Common myeloid progenitor, CD34-positive (primary cell): ENCODE data around the gene SPEG.

Experiments used
- CTCF ChIA-PET: fragments of 350-600 bp; sonication (Branson Sonifier 250); formaldehyde crosslinking; loops from one replicate; lab custom pipeline; 2021; ENCODE audit warnings: antibody characterized with exemption; lab: Charles Lee
- POLR2A ChIA-PET: fragments of 350-600 bp; sonication (Branson Sonifier 250); formaldehyde crosslinking; loops from one replicate; lab custom pipeline; 2021; ENCODE audit warnings: antibody characterized with exemption; lab: Charles Lee
- DNase-seq, 3 donors: peaks; one replicate each; pipeline versions ENCODE4 v3.0.0 to v3.0.0-alpha.2; 2013
- H3K27ac ChIP-seq, 2 experiments: 1 replicate in 1 of 2; 2 replicates in 1 of 2; pipeline ENCODE4 v1.7.0; 2013; ENCODE audit warnings: inconsistent platforms in 2 of 2, low read length in 2 of 2, mild to moderate bottlenecking in 2 of 2, low read depth in 1 of 2, moderate library complexity in 1 of 2; ENCODE audit not compliant: severe bottlenecking in 2 of 2, insufficient read depth in 1 of 2, poor library complexity in 1 of 2
- H3K27me3 ChIP-seq, 5 experiments: replicated peaks in 2 of 5; 1 replicate in 3 of 5; 2 replicates in 2 of 5; pipeline versions ENCODE4 v1.6.1 to v1.7.0; 2013; ENCODE audit warnings: low read length in 4 of 5, mild to moderate bottlenecking in 2 of 5, moderate library complexity in 2 of 5, inconsistent platforms in 1 of 5; ENCODE audit not compliant: insufficient read depth in 5 of 5, control insufficient read depth in 4 of 5
- H3K36me3 ChIP-seq, 4 experiments: 1 replicate in 2 of 4; 2 replicates in 2 of 4; pipeline versions ENCODE4 v1.6.1 to v1.7.0; 2013; ENCODE audit warnings: low read length in 3 of 4, control low read depth in 1 of 4, mild to moderate bottlenecking in 1 of 4; ENCODE audit not compliant: control insufficient read depth in 4 of 4, insufficient read depth in 4 of 4
- H3K4me1 ChIP-seq, 4 experiments: 1 replicate in 3 of 4; 2 replicates in 1 of 4; pipeline versions ENCODE4 v1.6.1 to v1.7.1; 2013; ENCODE audit warnings: low read length in 3 of 4, mild to moderate bottlenecking in 3 of 4, control low read depth in 1 of 4, inconsistent platforms in 1 of 4, moderate library complexity in 1 of 4; ENCODE audit not compliant: control insufficient read depth in 4 of 4, insufficient read depth in 4 of 4; ENCODE audit errors: control extremely low read depth in 1 of 4
- H3K4me3 ChIP-seq, 7 experiments: 1 replicate in 4 of 7; 2 replicates in 3 of 7; pipeline versions ENCODE4 v1.5.1 to v1.7.0; 2013; ENCODE audit warnings: mild to moderate bottlenecking in 7 of 7, low read length in 6 of 7, moderate library complexity in 6 of 7, inconsistent platforms in 2 of 7, low read depth in 2 of 7, control low read depth in 1 of 7; ENCODE audit not compliant: insufficient read depth in 4 of 7, control insufficient read depth in 1 of 7; ENCODE audit errors: extremely low read depth in 1 of 7
- H3K9me3 ChIP-seq, 5 experiments: 1 replicate in 4 of 5; 2 replicates in 1 of 5; pipeline versions ENCODE4 v1.6.1 to v1.7.1; 2013; ENCODE audit warnings: low read length in 4 of 5, mild to moderate bottlenecking in 2 of 5, inconsistent platforms in 1 of 5, low read depth in 1 of 5, moderate library complexity in 1 of 5; ENCODE audit not compliant: control insufficient read depth in 4 of 5, insufficient read depth in 2 of 5; ENCODE audit errors: control extremely low read depth in 1 of 5
- WGBS: methylation state at CpG from one replicate; pipeline ENCODE4 v1.1.5; 2013; ENCODE audit not compliant: insufficient coverage; 5-methylcytosine and 5-hydroxymethylcytosine counted together

SPEG gene

DNA sequence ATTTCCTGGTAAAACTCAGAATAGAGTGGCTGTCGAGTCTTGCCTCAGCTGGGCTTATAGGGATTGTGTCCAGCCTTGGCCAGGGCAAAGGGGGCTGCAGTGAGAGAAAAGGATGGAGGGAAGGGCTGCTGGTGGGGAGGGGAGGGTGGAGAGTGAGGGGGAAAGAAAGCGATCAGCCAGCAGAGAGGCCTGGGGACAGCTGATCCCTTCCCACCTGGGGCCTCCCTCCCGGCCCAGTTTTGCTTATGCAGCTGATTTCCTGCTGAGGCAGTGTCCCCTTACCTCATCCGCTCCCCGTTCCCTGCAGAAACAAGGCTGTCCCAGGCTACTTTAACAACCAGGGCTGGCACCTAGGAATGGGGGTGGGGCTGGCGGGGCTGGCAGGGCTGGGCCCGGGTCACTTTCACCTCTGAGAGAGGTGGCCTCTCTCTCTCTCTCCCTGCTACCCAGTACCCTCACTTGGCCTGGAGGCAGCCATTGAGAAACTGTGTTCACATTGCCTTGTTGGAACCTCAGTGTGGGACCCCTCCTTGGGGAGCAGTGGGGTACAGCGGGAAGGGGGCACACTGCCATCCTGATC is 51.8 kb downstream of the SPEG start:
- no peak for DNase-seq
- H3K9me3 ChIP-seq = no peaks in the 10 kb centered on the region
- peaks cover 0 to 18% (median 12%) of the 10 kb centered on the region in 4 experiments for H3K4me1 ChIP-seq
- no peak overlapping the region for H3K4me3 ChIP-seq
- H3K27ac ChIP-seq = no peak overlapping the region
- H3K36me3 ChIP-seq = no peaks in the 10 kb centered on the region
- CTCF ChIA-PET = interaction anchor here (1.2 to 60.5 kb wide), 7 partner anchors 9 to 156 kb away, joined by 3 to 1724 read pairs (median 12); partner anchors contain the start of genes ASIC4, CHPF and TMEM198
- WGBS = 55% methylated on average over 5 of the region's 8 CpGs
- POLR2A ChIA-PET = interaction anchor here (0.8 kb wide), 1 partner anchor 24 kb away, joined by 3 read pairs; no protein-coding TSS in a partner anchor
- H3K27me3 ChIP-seq = peaks cover 0 to 77% (median 40%) of the 10 kb centered on the region in 5 experiments

DNA sequence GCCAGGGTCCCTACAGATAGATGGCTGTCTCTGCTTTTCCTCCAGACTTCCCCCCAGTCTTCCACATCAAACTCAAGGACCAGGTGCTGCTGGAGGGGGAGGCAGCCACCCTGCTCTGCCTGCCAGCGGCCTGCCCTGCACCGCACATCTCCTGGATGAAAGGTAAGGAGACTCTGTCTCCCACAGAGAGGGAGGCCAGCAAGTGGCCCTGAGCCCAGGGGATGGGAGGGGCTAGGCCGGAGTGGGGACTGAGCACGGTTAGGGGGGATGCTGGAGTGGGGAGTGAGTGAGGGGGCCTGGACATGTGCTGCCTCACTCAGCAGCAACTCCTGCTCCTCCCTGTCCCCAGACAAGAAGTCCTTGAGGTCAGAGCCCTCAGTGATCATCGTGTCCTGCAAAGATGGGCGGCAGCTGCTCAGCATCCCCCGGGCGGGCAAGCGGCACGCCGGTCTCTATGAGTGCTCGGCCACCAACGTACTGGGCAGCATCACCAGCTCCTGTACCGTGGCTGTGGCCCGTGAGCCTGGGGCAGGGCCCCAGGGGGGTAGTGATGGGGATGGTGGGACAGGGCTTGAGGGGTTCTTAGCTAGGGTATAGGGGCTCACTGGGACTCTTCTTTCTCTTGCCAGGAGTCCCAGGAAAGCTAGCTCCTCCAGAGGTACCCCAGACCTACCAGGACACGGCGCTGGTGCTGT is 53.7 kb downstream of the SPEG start:
- Histone ChIP-seq H3K9me3 (no peaks in the 10 kb centered on the region), H3K4me1 (peaks cover 0 to 17% (median 12%) of the 10 kb centered on the region in 4 experiments), H3K27me3 (peaks cover 0 to 77% (median 27%) of the 10 kb centered on the region in 5 experiments), H3K4me3 (no peak overlapping the region), H3K36me3 (no peaks in the 10 kb centered on the region), H3K27ac (no peak overlapping the region)
- ChIA-PET POLR2A (no interaction called here), CTCF (interaction anchor here (0.9 to 60.5 kb wide), 4 partner anchors 7 to 36 kb away, joined by 3 to 1724 read pairs (median 42); partner anchors contain the start of genes ASIC4, CHPF, GMPPA and TMEM198)
- WGBS = 98% methylated on average over 11 of the region's 17 CpGs
- no peak for DNase-seq

DNA sequence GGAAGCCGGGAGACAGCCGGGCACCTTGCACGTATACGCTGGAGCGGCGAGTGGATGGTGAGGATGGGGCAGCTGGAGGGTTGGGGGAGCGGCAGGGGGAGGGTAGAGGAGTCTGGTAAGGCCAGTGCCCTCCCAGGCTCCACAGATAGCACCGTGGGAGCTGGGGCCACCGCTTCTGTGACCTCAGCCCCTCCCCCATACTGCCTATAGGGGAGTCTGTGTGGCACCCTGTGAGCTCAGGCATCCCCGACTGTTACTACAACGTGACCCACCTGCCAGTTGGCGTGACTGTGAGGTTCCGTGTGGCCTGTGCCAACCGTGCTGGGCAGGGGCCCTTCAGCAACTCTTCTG is 54.2 kb downstream of the SPEG start:
- Histone ChIP-seq H3K4me3 (no peak overlapping the region), H3K27me3 (peaks cover 0 to 77% (median 25%) of the 10 kb centered on the region in 5 experiments), H3K9me3 (no peaks in the 10 kb centered on the region), H3K4me1 (peaks cover 0 to 12% (median 9%) of the 10 kb centered on the region in 4 experiments), H3K27ac (no peak overlapping the region), H3K36me3 (no peaks in the 10 kb centered on the region)
- WGBS = 95% methylated on average over 13 of the region's 14 CpGs
- CTCF ChIA-PET = interaction anchor here (0.9 to 60.5 kb wide), 3 partner anchors 11 to 36 kb away, joined by 3 to 1724 read pairs (median 5); partner anchors contain the start of genes ASIC4, CHPF, GMPPA and TMEM198
- DNase-seq = no peak
- POLR2A ChIA-PET = no interaction called here

DNA sequence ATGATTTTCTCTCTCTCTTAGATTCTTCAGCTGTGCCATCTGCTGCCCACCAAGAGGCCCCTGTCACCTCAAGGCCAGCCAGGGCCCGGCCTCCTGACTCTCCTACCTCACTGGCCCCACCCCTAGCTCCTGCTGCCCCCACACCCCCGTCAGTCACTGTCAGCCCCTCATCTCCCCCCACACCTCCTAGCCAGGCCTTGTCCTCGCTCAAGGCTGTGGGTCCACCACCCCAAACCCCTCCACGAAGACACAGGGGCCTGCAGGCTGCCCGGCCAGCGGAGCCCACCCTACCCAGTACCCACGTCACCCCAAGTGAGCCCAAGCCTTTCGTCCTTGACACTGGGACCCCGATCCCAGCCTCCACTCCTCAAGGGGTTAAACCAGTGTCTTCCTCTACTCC is 54.7 kb downstream of the SPEG start:
- 87% methylated on average over 9 of the region's 9 CpGs for WGBS
- Histone ChIP-seq H3K4me3 (no peak overlapping the region), H3K27ac (no peak overlapping the region), H3K36me3 (no peaks in the 10 kb centered on the region), H3K4me1 (peaks cover 0 to 7% (median 5%) of the 10 kb centered on the region in 4 experiments), H3K9me3 (no peaks in the 10 kb centered on the region), H3K27me3 (peaks cover 0 to 77% (median 25%) of the 10 kb centered on the region in 5 experiments)
- DNase-seq = no peak
- ChIA-PET POLR2A (no interaction called here), CTCF (interaction anchor here (0.6 to 60.5 kb wide), 5 partner anchors 10 to 87 kb away, joined by 3 to 1724 read pairs (median 3); partner anchors contain the start of genes ASIC4, CHPF, GMPPA and TMEM198)

DNA sequence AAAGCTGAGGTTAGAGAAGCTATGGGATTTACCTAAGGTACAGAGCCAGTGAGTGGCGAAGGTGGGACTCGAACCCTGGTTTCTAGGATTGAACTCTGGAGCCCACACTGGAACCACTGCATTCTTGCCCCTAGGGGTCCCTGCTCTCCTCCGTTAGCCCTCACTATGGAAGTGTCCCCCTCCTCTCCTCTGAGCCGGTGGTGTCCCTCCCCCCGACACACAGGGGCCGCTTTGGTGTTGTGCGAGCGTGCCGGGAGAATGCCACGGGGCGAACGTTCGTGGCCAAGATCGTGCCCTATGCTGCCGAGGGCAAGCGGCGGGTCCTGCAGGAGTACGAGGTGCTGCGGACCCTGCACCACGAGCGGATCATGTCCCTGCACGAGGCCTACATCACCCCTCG is 55.5 kb downstream of the SPEG start:
- Histone ChIP-seq H3K9me3 (no peaks in the 10 kb centered on the region), H3K27ac (no peak overlapping the region), H3K4me3 (no peak overlapping the region), H3K27me3 (peaks cover 0 to 77% (median 25%) of the 10 kb centered on the region in 5 experiments), H3K4me1 (peaks cover 0 to under 1% (median 0%) of the 10 kb centered on the region in 4 experiments), H3K36me3 (no peaks in the 10 kb centered on the region)
- CTCF ChIA-PET = interaction anchor here (1.0 to 60.5 kb wide), 3 partner anchors 15 to 88 kb away, joined by 3 to 1724 read pairs (median 3); partner anchors contain the start of genes ASIC4, CHPF and TMEM198
- POLR2A ChIA-PET = no interaction called here
- DNase-seq = no peak
- WGBS = 93% methylated on average over 12 of the region's 23 CpGs

DNA sequence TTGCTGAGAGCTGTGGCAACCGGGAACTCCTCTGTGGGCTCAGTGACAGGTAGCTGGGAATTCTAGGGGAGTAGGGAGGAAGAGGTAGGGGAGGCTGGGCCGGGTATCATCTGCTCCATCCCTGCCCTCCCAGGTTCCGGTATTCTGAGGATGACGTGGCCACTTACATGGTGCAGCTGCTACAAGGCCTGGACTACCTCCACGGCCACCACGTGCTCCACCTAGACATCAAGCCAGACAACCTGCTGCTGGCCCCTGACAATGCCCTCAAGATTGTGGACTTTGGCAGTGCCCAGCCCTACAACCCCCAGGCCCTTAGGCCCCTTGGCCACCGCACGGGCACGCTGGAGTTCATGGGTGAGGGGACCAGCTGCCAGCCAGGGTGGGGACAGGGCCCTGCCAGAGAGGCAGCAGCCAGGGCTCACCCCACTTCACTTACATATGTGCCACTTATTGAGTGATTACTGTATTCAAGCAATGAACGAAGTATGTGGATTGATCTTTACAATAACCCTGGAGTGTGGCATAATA is 56.0 kb downstream of the SPEG start:
- Histone ChIP-seq H3K4me3 (no peak overlapping the region), H3K36me3 (no peaks in the 10 kb centered on the region), H3K9me3 (no peaks in the 10 kb centered on the region), H3K4me1 (peaks cover 0 to 6% (median 0%) of the 10 kb centered on the region in 4 experiments), H3K27me3 (peaks cover 0 to 77% (median 28%) of the 10 kb centered on the region in 5 experiments), H3K27ac (no peak overlapping the region)
- ChIA-PET CTCF (interaction anchor here (1.0 to 60.5 kb wide), 4 partner anchors 13 to 71 kb away, joined by 3 to 1724 read pairs (median 11); partner anchors contain the start of genes ASIC4, CHPF and TMEM198), POLR2A (no interaction called here)
- 97% methylated on average over 9 of the region's 10 CpGs for WGBS
- DNase-seq = no peak
